SK-N-SH treated with all-trans-retinoic acid at 6 μM for 48 hours (cell line): ENCODE data around the gene GRIK1.

Experiments
- CSRNP3 ChIP-seq: fragments of 250-450 bp; sonication (Bioruptor Pico); IDR thresholded peaks from 2 replicates; pipeline ENCODE4 v1.5.1; 2021; ENCODE audit warnings: mild to moderate bottlenecking, moderate library complexity
- RARB ChIP-seq: fragments of 250-450 bp; sonication (Bioruptor Pico); IDR thresholded peaks from 2 replicates; pipeline ENCODE4 v1.8.0; 2021; ENCODE audit warnings: mild to moderate bottlenecking, moderate library complexity
- ZFP30 ChIP-seq: fragments of 450-650 bp; formaldehyde crosslinking; IDR thresholded peaks from 2 replicates; pipeline ENCODE4 v1.5.0; 2022; ENCODE audit warnings: mild to moderate bottlenecking, moderate library complexity

- TF ChIP-seq ZFP30 (CRISPR knock-in tag) (no peak), CSRNP3 (CRISPR knock-in tag) (no peak), RARB (CRISPR knock-in tag) (no peak)
Observed at GRCh38 chr21:29939104-29939923, 482 bp downstream of the GRIK1 start.
